DMS79 treated with DMSO at 0.1 percent for 48 hours (cell line): ENCODE results near the gene VEPH1.
A peak's percentile ranks its signal among the peaks of the same experiment; 100 is the strongest.

Experiments
- DNase-seq: peaks from one replicate; lab custom pipeline; 2025; lab: John Stamatoyannopoulos, UW

Gene VEPH1

DNA sequence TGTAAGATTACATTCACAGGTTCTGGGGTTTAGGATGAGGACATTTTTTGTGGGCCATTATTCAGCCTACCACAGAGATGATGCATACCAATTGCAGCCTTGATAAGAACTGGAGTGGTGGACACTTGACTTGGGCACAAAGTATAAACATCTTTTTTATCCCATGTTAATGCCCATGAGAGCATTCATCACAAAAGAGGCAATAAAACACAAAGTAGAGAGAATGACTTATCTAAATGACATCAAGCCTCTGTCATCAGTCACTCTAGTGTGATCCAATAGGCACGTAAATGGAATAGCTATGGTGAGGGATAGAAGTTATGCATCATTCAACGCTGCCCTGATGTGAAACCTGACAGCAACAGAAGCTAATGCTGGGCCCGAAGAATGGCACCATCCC is 25.8 kb downstream of the VEPH1 start:
- DNase-seq, result no peak

DNA sequence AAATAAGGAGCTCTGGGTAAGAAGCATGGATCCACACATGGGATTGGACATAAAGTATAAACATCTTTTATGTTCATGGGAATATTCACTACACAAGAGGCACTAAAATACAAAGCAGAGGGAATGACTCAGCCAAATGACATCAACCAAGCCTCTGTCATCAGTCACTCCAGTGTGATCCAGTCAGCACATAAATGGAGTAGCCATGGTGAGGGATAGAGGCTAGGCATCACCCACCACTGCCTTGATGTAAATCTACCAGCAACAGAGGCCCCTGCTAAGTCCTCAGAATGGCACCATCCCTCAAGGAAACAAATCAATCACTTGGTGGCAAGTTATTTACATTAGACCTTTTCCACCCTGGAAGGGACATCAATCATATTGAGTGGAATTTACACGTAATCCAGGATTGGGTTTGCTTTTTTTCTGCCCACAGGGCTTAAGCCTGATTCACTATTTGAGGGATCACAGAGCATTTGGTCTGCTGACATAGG is 27.2 kb downstream of the VEPH1 start:
- DNase-seq, result no peak

DNA sequence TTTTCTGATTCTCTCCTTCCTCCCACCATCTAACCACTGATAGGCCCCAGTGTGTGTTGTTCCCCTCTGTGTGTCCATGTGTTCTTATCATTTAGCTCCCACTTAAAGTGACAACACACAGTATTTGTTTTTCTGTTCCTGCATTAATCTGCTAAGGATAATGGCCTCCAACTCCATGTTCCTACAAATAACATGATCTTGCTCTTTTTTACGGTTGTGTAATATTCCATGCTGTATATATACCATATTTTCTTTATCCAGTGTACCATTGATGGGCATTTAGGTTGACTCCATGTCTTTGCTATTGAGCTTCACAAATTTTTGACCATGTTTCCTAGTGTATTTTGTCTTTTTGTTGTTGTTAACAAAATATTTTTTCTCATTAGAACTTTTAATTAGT is 30.6 kb downstream of the VEPH1 start:
- no peak for DNase-seq

DNA sequence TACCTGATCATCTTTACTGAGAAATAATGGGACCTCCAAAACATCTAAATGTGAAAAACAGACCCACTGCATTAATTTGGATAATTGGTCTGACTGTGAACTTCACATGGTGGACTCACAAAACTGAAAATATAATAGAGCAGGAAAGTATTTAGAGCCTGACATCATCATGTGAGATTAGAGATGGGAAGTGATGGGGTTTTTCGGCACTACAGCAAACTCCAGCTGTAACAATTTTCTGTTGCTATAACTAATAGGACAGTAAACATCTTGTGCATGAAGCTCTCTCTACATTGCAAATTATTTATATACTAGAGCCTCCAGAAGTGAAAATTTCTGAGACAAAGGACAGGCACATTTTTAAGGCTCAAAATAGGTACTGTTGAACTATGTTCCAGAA is 32.2 kb downstream of the VEPH1 start:
- DNase-seq, result no peak

DNA sequence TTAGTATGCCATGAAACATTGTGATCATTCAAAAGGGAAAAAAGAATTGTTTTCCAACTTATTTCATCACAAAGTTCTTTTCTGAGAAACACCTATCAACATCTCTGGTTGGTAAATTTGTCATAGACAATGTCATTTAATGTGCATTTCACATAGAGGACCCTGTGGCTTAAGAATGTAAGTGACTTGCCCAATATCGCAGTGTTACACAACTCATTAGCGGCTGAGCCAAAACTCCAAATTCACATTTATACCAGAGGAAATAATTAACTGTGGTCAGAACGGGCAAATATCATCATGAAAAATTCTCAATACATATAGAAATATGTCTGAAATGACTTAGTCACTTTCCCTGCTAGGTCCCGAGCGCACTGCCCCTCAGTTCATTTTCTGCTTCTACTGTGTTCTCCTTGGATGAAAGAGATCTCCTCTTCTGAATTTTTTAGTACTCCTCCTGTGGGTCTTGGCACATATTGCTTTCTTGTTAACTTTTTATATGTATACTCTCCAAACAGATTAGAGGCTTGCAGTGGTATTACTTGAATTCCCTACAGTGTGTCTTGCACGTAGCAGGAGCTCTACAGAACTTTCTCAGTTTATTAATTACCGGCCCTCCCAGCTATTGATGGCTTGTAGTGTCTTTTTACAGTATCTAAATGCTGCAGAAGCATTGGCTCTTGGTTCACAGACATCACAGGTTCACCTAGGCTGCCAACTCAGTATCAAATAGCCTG is 33.5 kb downstream of the VEPH1 start:
- no peak for DNase-seq

DNA sequence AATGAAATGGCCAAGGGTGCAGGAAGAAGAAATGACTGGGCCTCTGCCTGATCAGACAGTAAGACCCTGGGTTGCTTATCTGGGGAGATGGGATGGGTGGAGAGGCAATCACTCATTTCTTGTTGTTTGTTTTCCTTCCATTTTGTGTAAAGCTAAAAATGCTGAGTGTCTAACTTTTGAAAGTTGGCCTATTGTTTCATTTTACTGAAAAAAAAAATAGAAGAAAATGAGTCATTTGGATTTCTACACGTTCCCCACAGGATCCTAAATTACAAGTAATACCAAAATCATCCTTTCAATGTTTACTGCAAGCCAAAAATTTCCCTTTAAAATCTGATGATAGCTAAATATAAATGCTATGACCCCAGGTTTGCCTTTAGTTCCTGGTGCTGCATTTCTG is 36.0 kb downstream of the VEPH1 start:
- DNase-seq, result no peak

DNA sequence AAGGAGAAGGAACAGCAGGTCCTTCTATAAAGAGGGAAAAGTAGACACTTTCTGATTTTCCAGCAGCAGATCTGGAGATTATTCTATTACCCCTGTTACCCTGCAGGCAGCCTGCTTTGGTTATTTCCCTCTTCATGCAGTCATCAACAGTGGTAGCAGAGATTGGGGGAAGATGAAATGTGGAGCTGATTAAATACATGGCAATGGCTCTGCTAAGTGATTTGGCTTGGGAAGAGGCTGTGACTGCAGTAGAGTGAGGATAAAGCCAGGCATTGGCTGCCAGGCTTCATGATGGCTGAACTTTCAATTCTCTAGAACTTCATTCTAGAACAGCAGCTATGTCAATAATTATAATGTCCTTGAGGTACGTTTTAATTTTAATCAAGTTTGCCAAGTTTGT is 37.5 kb downstream of the VEPH1 start:
- DNase-seq, result no peak

DNA sequence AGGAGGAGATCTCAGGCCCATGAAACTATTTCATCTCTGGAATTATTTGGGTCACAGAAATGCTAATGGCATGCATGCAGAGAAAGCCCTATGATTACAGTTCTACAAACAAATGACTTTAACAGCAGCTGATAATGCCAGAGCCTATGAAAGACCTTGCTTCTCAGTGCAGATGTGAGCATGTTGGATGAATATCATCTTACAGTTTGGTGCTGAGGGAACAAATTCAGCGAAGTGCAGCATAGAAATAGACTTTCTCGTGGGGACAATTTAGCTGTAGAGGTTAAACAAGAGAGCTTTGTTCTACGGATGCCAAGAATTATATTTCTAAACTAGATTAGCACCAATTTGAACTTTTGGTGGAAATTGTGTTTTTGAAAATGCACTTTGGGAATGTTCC is 38.9 kb downstream of the VEPH1 start:
- DNase-seq, result no peak

DNA sequence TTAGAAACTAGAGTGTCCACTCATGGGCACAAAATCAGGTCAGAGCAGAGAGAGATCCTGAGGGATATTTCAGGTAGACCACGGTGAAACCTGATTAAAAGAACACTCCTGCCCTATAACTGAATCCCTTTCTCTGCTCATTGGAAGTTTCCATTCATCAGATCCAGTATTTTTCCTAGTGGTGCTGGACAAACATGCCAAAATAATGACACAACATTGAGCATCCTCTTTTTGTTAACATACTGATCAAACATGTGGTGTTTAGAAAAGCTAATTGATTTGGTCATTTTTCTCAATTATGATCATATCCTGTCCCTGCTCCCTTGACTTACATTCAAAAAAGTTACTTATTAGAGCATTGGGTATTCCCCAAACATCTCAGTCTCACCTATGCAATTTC is 39.4 kb downstream of the VEPH1 start:
- no peak for DNase-seq

DNA sequence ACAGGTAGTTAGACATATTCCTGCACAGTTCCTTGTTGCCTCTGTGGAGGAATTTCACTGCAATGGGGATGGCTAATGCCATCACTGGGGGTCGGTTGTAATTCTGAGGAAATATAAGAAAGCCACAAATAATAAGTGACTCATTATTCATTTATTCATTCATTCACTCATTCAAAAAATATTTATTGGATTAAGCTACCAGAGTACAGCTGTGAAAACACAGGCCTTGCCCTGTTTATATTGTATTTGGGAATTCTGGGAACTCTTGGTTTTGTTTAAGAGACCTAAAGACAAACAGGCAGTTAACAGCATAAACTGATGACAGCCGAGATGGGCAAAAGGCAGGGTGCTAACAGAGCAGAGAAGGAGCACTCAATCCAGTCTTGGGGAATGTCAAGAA is 43.0 kb downstream of the VEPH1 start:
- no peak for DNase-seq

DNA sequence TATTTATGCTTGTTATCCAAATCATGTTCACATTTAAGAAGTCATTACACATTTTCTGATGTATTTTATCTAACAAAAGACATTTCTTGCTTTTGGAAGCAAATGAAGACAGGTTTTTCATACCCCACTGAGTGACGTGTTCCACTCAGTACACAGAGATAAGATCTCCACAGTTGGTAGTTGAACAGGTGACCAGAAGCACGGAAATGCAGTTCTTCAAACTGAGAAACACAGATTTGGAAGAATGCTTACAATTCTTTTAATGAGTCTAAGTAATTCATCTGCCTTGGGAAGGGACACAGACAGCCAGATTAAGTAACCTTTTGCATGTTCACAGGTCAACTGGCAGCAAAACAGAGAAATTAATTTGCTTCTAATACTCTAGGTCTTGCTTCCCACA is 43.5 kb downstream of the VEPH1 start:
- DNase-seq, result no peak

DNA sequence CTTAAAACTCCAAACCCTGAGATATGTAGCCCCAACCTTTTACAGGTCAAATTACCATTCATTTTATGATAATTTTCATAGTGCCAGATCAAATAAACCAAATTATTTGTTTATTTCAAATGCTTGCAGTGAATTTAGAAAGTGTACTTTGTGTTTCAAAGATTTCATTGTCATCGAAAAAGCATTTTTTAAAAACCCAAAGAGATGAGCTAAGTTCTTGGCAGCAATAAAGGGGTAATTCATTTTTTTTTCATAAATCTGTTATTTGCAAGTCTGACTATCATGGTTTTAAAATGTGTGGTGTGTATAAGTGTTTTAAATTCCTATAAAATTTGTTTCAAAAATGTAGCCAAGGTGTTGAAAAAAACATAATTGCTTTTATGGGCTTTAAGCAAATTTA is 49.4 kb downstream of the VEPH1 start:
- no peak for DNase-seq

DNA sequence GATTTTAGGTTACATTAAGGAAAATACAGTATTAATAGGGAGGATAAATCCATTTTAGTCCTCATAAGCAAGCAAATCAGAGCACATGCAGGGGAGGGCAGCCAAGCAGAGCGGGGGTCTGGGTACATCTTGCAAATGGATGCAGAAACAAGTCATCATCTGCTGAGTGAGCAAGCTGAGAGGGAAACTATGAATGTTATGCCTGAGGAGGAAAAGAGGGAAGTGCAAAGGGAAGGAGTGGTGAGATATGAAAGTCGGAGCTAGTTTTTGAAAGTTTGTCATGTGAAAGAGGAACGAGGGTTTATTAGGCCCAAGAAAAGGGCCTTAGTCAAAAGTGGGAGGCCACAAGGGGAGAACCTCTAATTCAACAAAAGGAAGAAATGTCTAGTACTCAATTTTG is 51.1 kb downstream of the VEPH1 start:
- DNase-seq, result no peak

DNA sequence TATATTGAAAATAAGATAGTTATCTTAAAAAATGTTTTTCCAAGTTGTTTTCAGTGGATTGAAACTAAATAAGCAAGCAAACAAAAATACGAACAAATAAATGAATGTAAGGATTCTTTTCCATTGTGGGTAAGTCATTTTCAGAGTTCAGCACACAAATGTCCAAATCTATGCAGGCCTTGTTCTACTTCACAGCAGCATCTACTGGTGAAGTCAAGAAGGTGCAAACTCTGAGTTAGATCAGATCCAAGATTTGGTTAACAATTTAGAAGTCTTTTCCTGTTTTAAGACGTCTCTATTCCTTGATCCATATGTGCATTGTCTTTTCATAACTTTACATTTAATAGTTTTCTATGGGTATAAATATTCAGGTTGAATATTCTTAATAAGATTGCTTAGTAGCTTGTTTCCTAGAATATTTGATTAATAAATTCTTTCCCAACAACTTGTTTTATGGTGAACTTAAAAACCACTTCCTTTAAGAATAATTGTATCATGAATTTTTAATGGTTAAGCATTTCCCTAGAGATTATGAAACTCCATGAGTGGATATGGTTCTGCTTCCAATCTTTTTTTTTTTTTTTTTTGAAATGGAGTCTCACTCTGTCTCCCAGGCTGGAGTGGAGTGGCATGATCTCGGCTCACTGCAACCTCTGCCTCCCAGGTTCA is 56.1 kb downstream of the VEPH1 start:
- no peak for DNase-seq

DNA sequence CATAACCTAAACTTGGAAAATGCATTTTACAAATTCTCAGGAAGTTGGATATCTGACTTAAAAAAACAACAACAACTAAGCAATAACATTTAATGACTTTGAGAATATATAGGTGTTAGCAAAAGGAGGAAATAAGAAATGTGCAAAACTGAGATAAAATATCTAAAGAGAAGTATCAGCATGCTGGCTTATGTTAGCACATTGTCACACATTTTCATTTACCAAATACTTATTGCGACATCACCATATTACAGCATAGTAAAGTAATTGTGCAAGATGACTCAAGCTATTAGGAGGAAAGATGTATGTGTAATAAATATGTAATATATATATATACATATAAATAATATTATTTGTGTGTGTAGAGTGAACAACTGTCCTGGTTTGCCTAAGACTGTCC is 57.4 kb downstream of the VEPH1 start:
- DNase-seq, result no peak

DNA sequence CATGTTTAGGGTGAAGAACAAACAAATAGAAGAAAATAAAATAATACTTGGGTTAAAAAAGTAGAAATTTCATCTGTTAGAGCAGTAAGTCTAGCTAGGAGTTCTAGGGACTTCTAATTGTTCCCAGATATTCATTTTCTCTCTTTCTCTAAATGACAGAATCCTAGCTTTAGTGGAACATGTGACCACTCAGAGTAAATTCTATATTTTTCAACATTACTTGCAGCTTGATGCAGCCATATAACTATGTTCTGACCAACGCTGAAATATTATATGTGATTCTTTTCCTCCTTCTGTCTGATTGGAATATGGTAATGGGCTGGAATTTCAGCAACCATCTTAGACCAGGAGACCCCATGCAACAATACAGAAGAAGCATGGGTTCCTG is 58.4 kb downstream of the VEPH1 start:
- no peak for DNase-seq

DNA sequence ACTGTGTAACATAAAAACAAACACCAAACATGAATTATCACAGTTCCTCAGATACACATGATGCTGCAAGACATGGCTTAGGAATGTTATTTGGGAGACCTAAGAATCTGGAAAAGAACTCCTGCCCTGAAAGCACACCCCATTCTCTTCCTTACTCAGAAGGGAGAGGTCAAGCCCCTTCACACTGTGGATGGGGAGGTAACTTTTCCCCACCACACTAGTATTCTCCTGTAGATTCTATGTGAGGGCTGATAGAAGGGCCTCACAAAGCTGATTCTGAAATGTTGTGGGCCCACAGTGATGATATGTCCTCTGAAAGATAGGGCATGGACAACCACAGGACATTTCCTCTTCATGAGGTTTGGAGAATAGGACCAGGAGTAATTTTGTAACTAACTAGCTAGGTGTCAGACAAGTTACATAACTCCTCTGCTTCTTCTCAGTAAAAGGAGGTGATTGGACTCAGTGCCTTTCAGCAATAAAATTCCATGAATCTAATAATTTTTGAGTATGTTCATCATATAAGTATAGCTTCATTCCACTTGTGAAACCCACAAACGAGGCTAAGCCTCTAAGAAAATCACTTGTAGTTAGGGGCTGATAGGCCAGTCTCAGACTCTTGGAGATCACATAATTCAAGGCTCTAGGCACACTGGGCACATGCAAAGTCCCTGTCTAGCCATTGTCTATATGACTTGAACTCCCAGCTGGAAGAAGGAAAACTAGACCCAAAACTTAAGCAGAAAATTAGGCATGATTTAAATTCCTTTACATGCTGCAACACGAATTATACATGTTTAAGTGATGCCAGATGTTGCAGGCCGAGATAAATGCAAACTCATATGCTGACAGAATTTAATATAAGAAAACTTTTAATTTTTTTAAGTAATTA is 59.1 kb downstream of the VEPH1 start:
- no peak for DNase-seq

DNA sequence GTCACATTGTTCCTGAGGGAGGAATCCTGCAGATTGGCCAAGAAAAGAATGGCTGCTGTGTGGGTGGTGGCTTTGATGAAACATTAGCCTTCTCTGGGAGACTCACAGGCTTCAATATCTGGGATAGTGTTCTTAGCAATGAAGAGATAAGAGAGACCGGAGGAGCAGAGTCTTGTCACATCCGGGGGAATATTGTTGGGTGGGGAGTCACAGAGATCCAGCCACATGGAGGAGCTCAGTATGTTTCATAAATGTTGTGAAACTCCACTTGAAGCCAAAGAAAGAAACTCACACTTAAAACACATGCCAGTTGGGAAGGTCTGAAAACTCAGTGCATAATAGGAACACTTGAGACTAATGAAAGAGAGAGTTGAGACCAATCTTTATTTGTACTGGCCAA is 60.5 kb downstream of the VEPH1 start:
- no peak for DNase-seq

DNA sequence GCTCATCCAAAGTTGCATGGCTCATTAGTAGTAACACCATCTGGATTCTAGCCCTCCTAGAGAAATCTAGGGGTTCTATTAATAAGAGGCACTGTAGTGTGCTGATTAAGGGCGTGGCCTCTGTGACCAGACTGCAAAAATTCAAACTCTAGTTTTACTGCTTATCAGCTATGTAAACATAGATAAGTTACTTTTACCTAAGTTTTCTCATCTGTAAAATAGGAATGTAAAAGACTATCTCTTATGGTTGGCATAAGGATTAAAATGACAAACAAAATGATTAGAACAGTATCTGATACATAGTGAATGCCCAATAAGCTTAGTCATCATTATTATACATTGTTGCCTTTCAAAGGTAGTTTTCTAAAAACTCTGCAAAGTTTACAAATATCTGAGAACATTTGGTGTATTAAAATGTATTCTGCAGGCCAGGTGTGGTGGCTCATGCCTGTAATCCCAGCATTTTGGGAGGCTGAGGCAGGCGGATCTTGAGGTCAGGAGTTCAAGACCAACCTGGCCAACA is 62.1 kb downstream of the VEPH1 start:
- DNase-seq, result no peak

DNA sequence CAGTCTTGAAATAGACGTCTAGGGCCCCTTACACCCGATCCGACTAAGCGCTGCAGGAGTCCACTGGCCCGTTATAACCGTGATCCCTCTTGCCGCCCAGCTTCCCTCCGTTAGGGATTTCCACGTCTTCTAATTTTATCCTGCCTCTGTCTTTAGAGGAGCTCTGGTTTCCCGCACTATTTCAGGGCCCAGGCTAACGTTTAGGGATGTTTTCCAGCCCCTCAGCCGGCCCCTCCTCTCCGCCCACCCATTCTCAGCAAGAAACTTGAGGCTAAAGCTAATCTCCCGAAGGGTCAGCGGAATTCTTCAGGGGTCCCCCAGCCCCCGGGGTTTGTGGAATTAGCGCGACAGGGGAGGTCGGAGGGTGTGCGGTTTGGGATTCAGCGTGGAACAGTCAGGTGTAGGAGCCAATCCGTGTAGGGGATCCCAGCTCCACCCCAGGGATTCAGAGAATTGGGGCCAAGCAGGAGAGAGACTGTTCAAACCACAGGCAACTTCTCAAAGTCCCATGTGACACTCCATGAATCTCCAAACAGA is 65.0 kb downstream of the VEPH1 start:
- DNase-seq, result no peak

DNA sequence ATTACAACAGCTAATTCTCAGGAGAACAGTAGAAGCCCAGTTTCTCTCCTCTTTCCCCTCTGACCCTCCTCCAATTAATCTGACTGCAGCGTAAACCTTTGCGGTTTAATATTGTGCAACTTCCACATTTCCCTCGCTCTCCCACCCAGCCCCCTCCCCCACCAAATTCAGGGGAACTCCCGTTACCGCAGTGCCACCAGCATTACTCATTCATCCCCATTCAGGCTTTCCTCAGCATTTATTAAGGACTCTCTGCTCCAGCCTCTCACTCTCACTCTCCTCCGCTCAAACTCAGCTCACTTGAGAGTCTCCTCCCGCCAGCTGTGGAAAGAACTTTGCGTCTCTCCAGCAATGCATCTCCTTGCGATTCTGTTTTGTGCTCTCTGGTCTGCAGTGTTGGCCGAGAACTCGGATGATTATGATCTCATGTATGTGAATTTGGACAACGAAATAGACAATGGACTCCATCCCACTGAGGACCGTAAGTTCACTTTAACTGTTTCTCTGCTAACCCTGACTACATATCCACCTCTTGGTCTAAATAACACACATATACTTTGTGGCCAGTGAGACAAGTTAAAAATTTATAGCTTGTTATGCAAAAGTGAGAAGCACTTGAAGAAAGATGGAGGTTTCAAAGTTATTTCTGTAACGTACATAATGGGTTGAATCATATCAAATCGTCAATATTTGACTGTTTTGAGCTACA is 66.5 kb downstream of the VEPH1 start, which contains the start of gene PTX3:
Gene PTX3 (plus strand): TSS at position 268 of the 709 bp plus-strand sequence. CDS start 84 bp downstream, at position 352.
- peak; percentile 26 for DNase-seq

DNA sequence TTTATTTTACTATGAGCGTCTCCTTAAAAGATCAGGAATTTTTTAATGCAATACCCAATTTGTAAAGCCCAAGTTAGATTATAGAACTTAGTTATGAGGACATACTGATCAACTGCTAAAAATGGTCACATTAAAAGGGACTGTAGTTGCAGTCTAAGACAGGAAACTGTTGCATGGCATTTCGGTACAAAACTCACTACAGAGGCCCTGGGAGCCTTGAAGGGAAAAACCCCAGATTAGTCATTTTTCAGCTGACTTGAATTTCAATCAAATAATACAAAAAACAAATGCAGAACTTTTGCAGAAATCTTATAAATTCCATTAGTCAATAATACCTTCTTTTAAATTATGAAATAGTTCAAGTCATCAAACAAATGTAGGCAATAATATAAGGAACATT is 73.5 kb downstream of the VEPH1 start:
- DNase-seq, result no peak
